ENCODE results near the gene USP2.
A peak's percentile ranks its signal among the peaks of the same experiment; 100 is the strongest.
"Not testable (repeated sequence)": the region's sequence is repeated elsewhere in the genome, so short reads cannot be mapped to it uniquely, and the experiment has no call there.

Gene USP2

DNA sequence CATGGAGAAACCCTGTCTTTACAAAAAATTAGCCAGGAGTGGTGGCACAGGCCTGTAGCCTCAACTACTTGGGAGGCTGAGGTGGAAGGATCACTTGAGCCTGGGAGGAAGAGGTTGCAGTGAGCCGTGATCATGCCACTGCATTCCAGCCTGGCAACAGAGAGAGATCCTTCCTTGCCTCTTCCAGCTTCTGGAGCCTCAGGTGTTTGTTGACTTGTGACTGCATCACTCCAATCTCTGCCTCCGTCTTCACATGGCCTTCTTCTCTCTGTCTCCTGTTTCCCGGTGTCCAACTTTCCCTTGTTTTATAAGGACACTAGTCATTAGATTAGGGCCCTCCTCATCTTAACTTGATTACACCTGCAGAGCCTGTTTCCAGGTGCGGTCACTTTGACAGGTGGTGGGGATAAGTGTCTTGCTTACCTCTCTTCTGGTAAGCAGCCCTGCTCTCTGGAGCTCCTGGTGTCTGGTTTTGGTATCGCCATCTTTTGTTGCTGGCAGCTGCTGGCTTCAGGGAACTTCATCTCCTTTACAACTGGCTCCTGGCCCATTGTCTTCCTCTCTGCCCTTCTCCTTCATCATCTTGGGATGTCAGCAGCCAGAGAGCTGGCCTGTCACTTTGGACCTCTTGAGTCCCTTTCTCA, 8.2 kb upstream of the USP2 start:
- DNase-seq (ENCODE audit: low read depth, low spot score): no peak

DNA sequence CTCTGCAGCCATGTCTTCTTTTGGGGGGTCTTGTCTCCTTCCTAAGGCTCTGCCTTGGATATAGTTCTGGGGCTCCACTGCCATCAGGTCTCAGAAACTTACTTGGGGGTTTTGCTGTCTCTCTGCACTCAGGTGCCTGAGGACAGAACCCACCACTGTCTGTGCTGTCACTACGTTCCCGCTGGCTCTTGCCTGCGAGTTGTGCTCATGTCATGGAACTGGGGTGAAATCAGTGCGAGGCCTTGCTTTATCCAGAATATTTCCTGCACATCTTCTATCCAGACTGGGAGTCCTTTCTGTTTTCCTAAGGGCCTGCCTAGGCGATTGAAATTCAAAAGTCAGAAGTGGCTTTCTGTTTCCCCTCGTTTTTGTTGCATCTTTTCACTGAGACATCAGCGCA, 6.6 kb upstream of the USP2 start:
- Histone ChIP-seq H3K9ac (ENCODE audit: insufficient read length) (no peak overlapping the region), H3K4me3 (no peak overlapping the region), H3K9me3 (ENCODE audit: low read depth, low read length) (no peaks in the 10 kb centered on the region), H3K27ac (no peak overlapping the region), H3K36me3 (ENCODE audit: insufficient read depth, low read length) (no peaks in the 10 kb centered on the region)
- TF ChIP-seq EZH2 (IDR thresholded peaks at IDR 0.05) (no peak), POLR2AphosphoS5 (IDR thresholded peaks at IDR 0.05; ENCODE audit: borderline replicate concordance, low read depth, low read length) (no peak)
- DNase-seq (ENCODE audit: low read depth, low spot score): no peak

More for the DNA sequence above, 8.2 kb upstream of the USP2 start:
- Histone ChIP-seq H3K4me3 (no peak overlapping the region), H3K36me3 (ENCODE audit: insufficient read depth, low read length) (no peaks in the 10 kb centered on the region), H3K9me3 (ENCODE audit: low read depth, low read length) (no peaks in the 10 kb centered on the region), H3K9ac (ENCODE audit: insufficient read length) (no peak overlapping the region), H3K27ac (no peak overlapping the region)
- no peak for TF ChIP-seq FOXP2 (optimal IDR thresholded peaks at IDR 0.05; ENCODE audit: control extremely low read depth, extremely low read length, insufficient read depth)

DNA sequence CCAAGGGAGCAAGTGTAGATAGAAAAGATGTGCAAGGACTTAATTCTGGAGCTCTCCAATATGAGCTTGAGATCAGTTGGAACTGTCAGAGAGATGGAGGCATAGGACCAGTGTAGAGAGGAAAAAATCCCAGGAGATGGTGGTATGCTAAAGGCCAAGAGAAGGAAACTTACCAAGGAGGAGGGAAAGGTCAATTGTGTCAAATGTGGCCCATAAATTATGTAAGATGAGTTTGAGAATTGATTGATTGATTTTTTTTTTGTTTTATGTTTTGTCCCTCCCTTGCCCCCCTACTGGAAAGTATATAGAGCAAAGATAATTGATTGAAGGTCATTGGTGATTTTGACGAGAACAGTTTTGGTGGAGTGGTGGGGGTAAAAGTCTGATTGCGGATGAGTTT, 2.8 kb upstream of the USP2 start:
- Histone ChIP-seq H3K9ac (ENCODE audit: insufficient read length) (no peak overlapping the region), H3K9me3 (ENCODE audit: low read depth, low read length) (no peaks in the 10 kb centered on the region), H3K4me3 (no peak overlapping the region), H3K27ac (no peak overlapping the region), H3K36me3 (ENCODE audit: insufficient read depth, low read length) (no peaks in the 10 kb centered on the region)
- DNase-seq (ENCODE audit: low read depth, low spot score): no peak
- TF ChIP-seq FOXP2 (optimal IDR thresholded peaks at IDR 0.05; ENCODE audit: control extremely low read depth, extremely low read length, insufficient read depth): no peak

DNA sequence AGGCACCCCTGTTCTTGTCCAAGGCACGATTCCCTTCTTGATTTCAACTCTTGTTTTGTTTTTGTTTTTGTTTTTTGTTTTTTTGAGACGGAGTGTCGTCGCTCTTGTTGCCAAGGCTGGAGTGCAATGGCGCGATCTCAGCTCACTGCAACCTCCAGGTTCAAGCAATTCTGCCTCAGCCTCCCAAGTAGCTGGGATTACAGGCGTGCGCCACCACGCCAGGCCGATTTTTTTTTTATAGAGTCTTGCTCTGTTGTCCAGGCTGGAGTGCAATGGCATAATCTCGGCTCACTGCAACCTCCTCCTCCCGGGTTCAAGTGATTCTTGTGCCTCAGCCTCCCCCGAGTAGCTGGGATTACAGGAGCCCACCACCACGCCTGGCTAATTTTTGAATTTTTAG, 1.0 kb upstream of the USP2 start:
- not testable (repeated sequence) for H3K9me3 ChIP-seq (ENCODE audit: low read depth, low read length); H3K4me3 ChIP-seq; H3K9ac ChIP-seq (ENCODE audit: insufficient read length); H3K36me3 ChIP-seq (ENCODE audit: insufficient read depth, low read length); H3K27ac ChIP-seq; DNase-seq (ENCODE audit: low read depth, low spot score)

DNA sequence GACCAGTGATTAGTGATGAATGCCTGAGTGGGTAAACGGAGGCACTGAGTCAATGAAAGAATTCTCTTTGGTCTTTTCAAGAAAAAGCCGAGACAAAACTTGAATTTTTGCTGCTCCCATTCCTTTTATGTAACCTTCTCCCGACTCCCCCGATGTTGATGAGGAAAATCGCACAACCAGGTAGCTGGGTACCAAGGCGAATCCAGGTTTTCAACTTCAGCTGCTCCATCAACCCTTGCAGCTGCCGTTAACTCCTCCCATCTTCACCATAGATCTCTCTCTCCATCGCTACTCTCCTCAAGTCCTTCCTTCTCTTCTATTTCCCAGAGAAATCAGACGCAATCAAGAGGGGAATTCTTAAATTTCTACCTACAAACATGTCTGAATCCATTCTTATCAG, 611 bp upstream of the USP2 start:
- Histone ChIP-seq H3K4me3 (peak overlapping the region; percentile 98), H3K36me3 (ENCODE audit: insufficient read depth, low read length) (no peaks in the 10 kb centered on the region), H3K9ac (ENCODE audit: insufficient read length) (peak overlapping the region; percentile 33), H3K9me3 (ENCODE audit: low read depth, low read length) (no peaks in the 10 kb centered on the region), H3K27ac (no peak overlapping the region)
- TF ChIP-seq EZH2 (IDR thresholded peaks at IDR 0.05): no peak
- TF ChIP-seq FOXP2 (optimal IDR thresholded peaks at IDR 0.05; ENCODE audit: control extremely low read depth, extremely low read length, insufficient read depth): no peak
- no peak for TF ChIP-seq POLR2AphosphoS5 (IDR thresholded peaks at IDR 0.05; ENCODE audit: borderline replicate concordance, low read depth, low read length)
- no peak for DNase-seq (ENCODE audit: low read depth, low spot score)

DNA sequence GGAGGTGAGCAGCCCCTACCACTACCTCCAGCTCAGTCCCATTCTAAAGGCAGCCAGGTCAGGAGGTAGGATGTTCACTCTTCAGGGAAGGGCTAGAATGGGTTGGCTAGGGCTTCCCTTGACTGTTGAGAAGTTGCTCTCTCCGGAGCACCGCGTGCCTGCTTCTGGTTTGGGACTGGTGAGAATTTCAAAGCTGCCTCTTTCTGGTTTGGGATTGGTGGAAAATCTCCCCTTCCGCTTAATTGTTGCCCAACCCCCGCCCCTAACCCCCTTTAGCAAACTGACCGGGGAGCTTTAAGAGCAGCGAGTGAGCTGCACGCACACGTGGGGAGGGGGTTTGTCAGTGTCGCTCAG, 686 bp downstream of the USP2 start:
- peak overlapping the region; percentile 84 for H3K9ac ChIP-seq (ENCODE audit: insufficient read length)
- H3K27ac ChIP-seq: no peak overlapping the region
- no peaks in the 10 kb centered on the region for H3K36me3 ChIP-seq (ENCODE audit: insufficient read depth, low read length)
- no peaks in the 10 kb centered on the region for H3K9me3 ChIP-seq (ENCODE audit: low read depth, low read length)
- H3K4me3 ChIP-seq: peak overlapping the region; percentile 98
- no peak for TF ChIP-seq FOXP2 (optimal IDR thresholded peaks at IDR 0.05; ENCODE audit: control extremely low read depth, extremely low read length, insufficient read depth)
- TF ChIP-seq POLR2AphosphoS5 (IDR thresholded peaks at IDR 0.05; ENCODE audit: borderline replicate concordance, low read depth, low read length): no peak
- no peak for TF ChIP-seq EZH2 (IDR thresholded peaks at IDR 0.05)
- no peak for DNase-seq (ENCODE audit: low read depth, low spot score)

DNA sequence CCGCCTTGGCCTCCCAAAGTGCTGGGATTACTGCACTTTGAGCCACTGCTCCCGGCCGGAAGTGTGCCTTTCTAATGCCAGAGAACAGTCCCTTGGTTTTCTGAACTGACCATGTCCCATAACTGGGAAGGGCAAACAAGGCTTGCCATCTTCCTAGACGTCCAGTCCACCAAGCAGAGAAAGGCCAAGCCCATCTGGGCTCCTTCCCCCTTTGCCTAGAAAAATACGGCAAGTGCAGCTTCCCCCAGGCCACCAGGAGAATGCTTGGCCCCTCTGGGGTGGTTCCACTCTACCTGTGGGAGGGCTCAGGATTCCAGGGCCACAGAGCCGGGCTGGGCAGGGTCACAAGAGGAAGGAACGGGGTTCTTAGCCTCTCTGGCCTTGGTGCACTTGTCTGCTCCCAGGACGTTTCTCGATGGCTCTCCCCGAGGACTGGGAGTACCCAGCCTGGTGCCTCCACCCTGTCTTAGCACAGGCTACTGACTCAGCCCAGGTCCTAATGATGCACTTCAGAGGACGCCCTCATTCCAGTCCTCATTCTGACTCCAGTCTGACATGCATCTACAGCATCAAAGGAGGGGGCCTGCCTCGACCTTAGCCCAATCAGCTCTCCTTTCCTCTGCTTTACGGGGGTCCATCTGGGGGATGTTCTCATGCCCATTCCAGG, 1.2 kb downstream of the USP2 start:
- Histone ChIP-seq H3K4me3 (peak overlapping the region; percentile 98), H3K9me3 (ENCODE audit: low read depth, low read length) (no peaks in the 10 kb centered on the region), H3K9ac (ENCODE audit: insufficient read length) (peak overlapping the region; percentile 84), H3K36me3 (ENCODE audit: insufficient read depth, low read length) (no peaks in the 10 kb centered on the region), H3K27ac (no peak overlapping the region)
- no peak for DNase-seq (ENCODE audit: low read depth, low spot score)
- TF ChIP-seq FOXP2 (optimal IDR thresholded peaks at IDR 0.05; ENCODE audit: control extremely low read depth, extremely low read length, insufficient read depth): no peak
- TF ChIP-seq EZH2 (IDR thresholded peaks at IDR 0.05): no peak
- TF ChIP-seq POLR2AphosphoS5 (IDR thresholded peaks at IDR 0.05; ENCODE audit: borderline replicate concordance, low read depth, low read length): no peak

DNA sequence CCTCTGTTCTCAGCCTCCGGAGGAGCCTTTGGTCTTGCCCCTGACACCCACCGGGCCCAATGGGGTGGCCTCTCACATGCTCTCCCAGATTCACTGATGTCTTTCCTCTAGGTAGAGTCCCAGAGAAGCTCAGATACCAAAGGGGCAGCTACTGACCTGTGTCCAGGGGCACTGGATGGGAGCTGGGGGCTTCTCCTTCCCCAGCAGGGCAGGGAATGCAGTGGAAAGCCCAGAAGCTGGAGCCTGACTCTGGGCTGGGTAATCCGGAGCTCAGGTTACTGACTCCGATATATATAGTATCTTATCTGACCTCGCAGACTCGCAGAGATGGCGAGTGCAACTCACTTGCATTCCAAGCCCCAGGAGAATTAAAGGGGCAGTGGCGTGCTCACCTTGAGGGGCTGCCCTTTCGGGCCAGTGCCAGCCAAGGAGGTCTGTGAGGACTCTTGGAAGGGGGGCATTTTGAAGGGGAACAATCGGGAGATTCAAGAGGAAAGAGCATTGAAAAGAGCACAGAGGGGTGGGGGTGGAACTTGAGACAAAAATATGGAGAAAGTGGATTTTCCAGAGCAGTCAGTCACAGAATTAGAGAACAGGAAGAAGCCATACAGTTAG, 2.5 kb downstream of the USP2 start:
- Histone ChIP-seq H3K27ac (0 out of 2 replicates have a peak overlapping the region, but pooled peaks have one; percentile 46), H3K9me3 (ENCODE audit: low read depth, low read length) (no peaks in the 10 kb centered on the region), H3K9ac (ENCODE audit: insufficient read length) (no peak overlapping the region), H3K4me3 (no peak overlapping the region), H3K36me3 (ENCODE audit: insufficient read depth, low read length) (no peaks in the 10 kb centered on the region)
- DNase-seq (ENCODE audit: low read depth, low spot score): no peak
- TF ChIP-seq FOXP2 (optimal IDR thresholded peaks at IDR 0.05; ENCODE audit: control extremely low read depth, extremely low read length, insufficient read depth) (no peak), EZH2 (IDR thresholded peaks at IDR 0.05) (no peak), POLR2AphosphoS5 (IDR thresholded peaks at IDR 0.05; ENCODE audit: borderline replicate concordance, low read depth, low read length) (no peak)

All from SK-N-MC (cell line).